Erythroblast (primary cell): ENCODE measurements around the gene METRNL.
"Not testable (repeated sequence)": the region's sequence is repeated elsewhere in the genome, so short reads cannot be mapped to it uniquely, and the experiment has no call there.

Source experiments
- GATA1 ChIP-seq: IDR thresholded peaks from 2 replicates; pipeline ENCODE4 v1.6.1; 2011; ENCODE audit warnings: low read depth, mild to moderate bottlenecking, control low read depth, low read length, moderate library complexity
- POLR2A ChIP-seq: IDR thresholded peaks from 2 replicates; pipeline ENCODE4 v1.6.1; 2011; ENCODE audit warnings: mild to moderate bottlenecking, low read length

GRCh38 chr17:83134456-83134855 lies 55.0 kb downstream of the METRNL start:
- not testable (repeated sequence) for TF ChIP-seq POLR2A, GATA1
